Adipocyte (in vitro differentiated cells): Measurements from ENCODE around the gene OPCML.
A peak's percentile ranks its signal among the peaks of the same experiment; 100 is the strongest.

ENCODE experiments used
- DNase-seq: peaks from one replicate; pipeline ENCODE4 v3.0.0-alpha.2; 2015; ENCODE audit warnings: low read depth
- H3K27me3 ChIP-seq: replicated peaks from 2 replicates; pipeline ENCODE4 v1.7.0; 2013; ENCODE audit warnings: mild to moderate bottlenecking, low read length, moderate library complexity; ENCODE audit not compliant: control insufficient read depth, insufficient read depth
- H3K36me3 ChIP-seq: 2 replicates; pipeline ENCODE4 v1.7.0; 2013; ENCODE audit warnings: low read length, mild to moderate bottlenecking, moderate library complexity; ENCODE audit not compliant: control insufficient read depth, insufficient read depth, severe bottlenecking
- H3K4me1 ChIP-seq: 2 replicates; pipeline ENCODE4 v1.7.0; 2013; ENCODE audit warnings: mild to moderate bottlenecking, low read length, moderate library complexity; ENCODE audit not compliant: control insufficient read depth, insufficient read depth
- H3K4me3 ChIP-seq: 2 replicates; pipeline ENCODE4 v1.7.0; 2013; ENCODE audit warnings: mild to moderate bottlenecking, low read length, moderate library complexity
- H3K9ac ChIP-seq: 2 replicates; pipeline ENCODE4 v1.7.0; 2013; ENCODE audit warnings: mild to moderate bottlenecking, low read length, moderate library complexity
- H3K9me3 ChIP-seq: 2 replicates; pipeline ENCODE4 v1.7.0; 2013; ENCODE audit warnings: mild to moderate bottlenecking, low read length, moderate library complexity; ENCODE audit not compliant: control insufficient read depth

Gene OPCML

DNA sequence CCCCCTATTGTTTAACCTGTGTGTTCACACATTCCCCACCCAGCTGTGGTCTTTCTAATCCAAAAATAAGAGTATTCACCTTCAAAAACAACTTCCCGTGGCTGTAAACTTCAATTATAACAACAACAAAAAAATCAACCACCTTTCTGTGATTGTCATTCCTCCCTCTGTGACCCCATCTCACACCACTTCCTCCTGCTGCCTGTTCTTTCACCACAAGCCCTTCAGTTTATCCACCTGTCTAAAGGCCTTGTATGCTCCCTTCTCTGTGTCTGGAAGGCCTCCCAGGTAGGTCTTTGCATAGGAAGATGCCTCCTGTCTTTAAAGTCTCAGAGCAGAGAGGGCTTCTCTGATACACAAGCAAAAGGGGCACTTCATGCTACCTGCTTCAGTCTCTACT lies 707.7 kb downstream of the OPCML start:
- DNase-seq: no peak
- Histone ChIP-seq H3K36me3 (no peaks in the 10 kb centered on the region), H3K4me3 (no peak overlapping the region)

DNA sequence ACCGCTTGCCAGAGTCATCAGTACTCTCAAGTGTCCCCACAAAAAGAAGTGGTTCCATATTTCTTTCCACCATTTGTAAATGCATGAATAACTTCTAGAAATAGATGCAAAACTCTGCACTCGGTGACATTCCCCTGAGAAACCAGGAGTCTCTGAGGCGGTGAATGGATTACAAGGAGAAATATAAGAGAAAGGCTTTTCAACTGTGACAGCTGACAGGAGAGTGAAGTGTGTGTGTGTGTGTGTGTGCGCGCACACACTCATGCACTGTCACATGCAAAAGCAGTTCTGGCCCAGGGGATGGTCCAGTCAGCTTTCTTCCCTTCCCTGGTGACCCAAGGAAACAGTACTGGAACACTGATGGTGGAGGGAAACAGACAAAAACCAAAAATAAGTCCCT lies 710.0 kb downstream of the OPCML start:
- Histone ChIP-seq H3K27me3 (no peaks in the 10 kb centered on the region), H3K9me3 (no peaks in the 10 kb centered on the region), H3K4me3 (no peak overlapping the region), H3K9ac (no peak overlapping the region), H3K36me3 (no peaks in the 10 kb centered on the region), H3K4me1 (no peaks in the 10 kb centered on the region)
- no peak for DNase-seq

More for the DNA sequence above, 707.7 kb downstream of the OPCML start:
- no peaks in the 10 kb centered on the region for H3K9me3 ChIP-seq
- H3K9ac ChIP-seq: no peak overlapping the region
- no peaks in the 10 kb centered on the region for H3K4me1 ChIP-seq
- no peaks in the 10 kb centered on the region for H3K27me3 ChIP-seq

DNA sequence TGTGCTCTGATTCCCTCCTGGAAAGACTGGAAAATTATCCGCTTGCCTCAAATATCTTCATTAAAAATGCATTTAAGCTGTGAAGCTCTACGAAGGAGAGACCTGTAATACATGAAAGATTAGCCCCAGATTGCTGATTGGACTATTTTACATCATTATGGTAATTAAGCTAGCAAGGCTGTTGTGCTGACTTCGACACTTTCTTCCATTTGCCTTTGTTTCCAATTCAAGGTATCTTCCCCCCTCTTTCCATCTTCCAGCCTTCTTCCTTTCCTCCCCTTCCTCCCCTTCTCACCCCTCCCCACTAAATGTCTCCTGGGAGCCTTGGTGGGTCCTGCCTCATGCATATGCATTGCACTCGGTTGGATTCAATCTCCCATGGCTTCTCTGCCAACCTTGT lies 710.8 kb downstream of the OPCML start:
- Histone ChIP-seq H3K36me3 (no peaks in the 10 kb centered on the region), H3K4me3 (no peak overlapping the region), H3K9ac (no peak overlapping the region), H3K4me1 (no peaks in the 10 kb centered on the region), H3K9me3 (no peaks in the 10 kb centered on the region), H3K27me3 (no peaks in the 10 kb centered on the region)
- DNase-seq: no peak

DNA sequence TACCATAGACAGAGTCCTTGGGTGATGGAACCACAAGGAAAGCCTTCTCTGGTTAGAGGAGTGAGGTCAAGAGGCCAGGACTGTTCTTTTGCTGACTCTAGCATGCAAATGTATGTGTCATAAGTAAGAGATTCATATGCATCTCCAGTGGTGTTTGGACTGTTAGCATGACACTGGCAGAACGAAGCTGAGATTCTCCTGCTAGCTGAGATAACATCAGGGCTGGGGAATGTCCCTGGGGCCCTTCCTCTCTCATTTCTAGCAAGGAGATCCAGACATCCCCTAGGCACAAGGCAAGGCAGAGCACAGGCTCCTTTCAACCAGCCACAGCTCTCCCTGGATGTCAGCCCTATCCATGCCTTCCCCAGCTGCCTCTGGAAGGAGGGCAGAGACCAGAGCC lies 711.3 kb downstream of the OPCML start:
- Histone ChIP-seq H3K27me3 (no peaks in the 10 kb centered on the region), H3K36me3 (no peaks in the 10 kb centered on the region), H3K4me3 (no peak overlapping the region), H3K9me3 (no peaks in the 10 kb centered on the region), H3K4me1 (no peaks in the 10 kb centered on the region), H3K9ac (no peak overlapping the region)
- DNase-seq: peak; percentile 50

DNA sequence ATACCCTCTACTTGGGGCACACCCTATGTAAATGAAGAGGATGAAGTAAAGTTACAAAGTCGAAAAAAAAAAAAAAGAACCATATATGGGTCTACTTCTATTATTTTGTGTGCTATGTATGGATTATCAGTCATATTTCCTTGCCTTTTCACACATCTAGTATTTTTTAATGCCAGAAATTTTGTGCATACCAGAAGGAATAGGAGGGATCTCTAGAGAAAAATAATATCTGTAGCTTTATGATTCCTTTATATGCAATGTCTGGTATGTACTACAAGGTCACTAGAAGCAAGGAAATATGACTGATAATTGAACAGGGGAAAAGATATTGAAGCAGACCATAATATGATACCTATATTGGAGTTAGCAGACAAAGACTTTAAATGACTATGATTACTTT lies 713.4 kb downstream of the OPCML start:
- H3K4me3 ChIP-seq: no peak overlapping the region
- H3K9me3 ChIP-seq: no peaks in the 10 kb centered on the region
- no peaks in the 10 kb centered on the region for H3K36me3 ChIP-seq
- H3K27me3 ChIP-seq: no peaks in the 10 kb centered on the region
- no peaks in the 10 kb centered on the region for H3K4me1 ChIP-seq
- H3K9ac ChIP-seq: no peak overlapping the region
- DNase-seq: peak; percentile 20

DNA sequence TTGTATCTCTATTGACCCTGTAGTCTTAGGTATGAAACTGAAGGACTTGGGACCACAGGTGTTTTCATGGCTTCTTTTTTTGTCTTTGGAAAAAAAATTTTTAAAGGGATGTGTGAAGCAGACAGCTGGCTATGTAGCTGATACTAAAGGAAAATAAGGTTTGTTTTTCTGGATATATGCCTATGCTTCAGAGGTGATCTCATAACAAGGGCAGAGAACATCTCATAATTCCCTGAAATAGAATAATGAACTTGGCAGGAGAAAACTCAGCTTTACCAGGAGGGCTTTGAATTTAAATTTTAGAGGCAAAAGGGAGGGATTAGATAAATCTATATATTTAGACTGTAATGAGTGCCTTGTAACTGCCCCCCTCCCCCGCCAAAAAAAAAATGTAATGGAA lies 714.9 kb downstream of the OPCML start:
- H3K27me3 ChIP-seq: no peaks in the 10 kb centered on the region
- H3K9ac ChIP-seq: no peak overlapping the region
- DNase-seq: no peak
- no peaks in the 10 kb centered on the region for H3K4me1 ChIP-seq
- no peak overlapping the region for H3K4me3 ChIP-seq
- no peaks in the 10 kb centered on the region for H3K36me3 ChIP-seq
- H3K9me3 ChIP-seq: no peaks in the 10 kb centered on the region

- Histone ChIP-seq H3K27me3 (no peaks in the 10 kb centered on the region), H3K4me3 (no peak overlapping the region), H3K9me3 (no peaks in the 10 kb centered on the region), H3K4me1 (no peaks in the 10 kb centered on the region), H3K9ac (no peak overlapping the region), H3K36me3 (no peaks in the 10 kb centered on the region)
- DNase-seq: no peak
Measured at GRCh38 chr11:132814410-132814809, 717.9 kb downstream of the OPCML start.

- Histone ChIP-seq H3K9me3 (peaks cover 2% of the 10 kb centered on the region), H3K27me3 (no peaks in the 10 kb centered on the region), H3K36me3 (no peaks in the 10 kb centered on the region), H3K4me1 (no peaks in the 10 kb centered on the region), H3K9ac (no peak overlapping the region), H3K4me3 (no peak overlapping the region)
- DNase-seq: no peak
Measured at GRCh38 chr11:132811649-132812048, 720.7 kb downstream of the OPCML start.

DNA sequence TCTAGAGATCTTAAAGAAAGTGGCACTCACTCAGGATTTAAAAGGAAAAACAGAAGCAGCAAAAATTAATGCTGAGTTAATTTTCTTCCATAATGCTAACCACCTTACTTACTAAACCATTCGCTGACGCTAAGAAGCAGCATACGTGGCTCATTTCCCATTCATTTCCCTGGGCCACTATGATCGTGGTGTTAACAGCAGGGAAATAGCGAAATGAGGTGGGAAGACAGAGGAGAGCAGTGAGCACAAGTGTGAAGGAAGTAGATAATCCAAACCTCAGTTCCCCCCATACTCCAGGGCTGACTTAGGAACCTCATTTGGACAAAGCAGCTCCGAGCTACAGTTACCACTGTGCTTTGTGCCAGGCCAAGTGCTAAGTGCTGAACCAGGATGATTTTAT lies 723.2 kb downstream of the OPCML start:
- peaks cover 8% of the 10 kb centered on the region for H3K9me3 ChIP-seq
- no peaks in the 10 kb centered on the region for H3K27me3 ChIP-seq
- H3K9ac ChIP-seq: no peak overlapping the region
- H3K4me1 ChIP-seq: no peaks in the 10 kb centered on the region
- H3K4me3 ChIP-seq: no peak overlapping the region
- H3K36me3 ChIP-seq: no peaks in the 10 kb centered on the region
- DNase-seq: no peak

- Histone ChIP-seq H3K9me3 (peaks cover 8% of the 10 kb centered on the region), H3K4me3 (no peak overlapping the region), H3K27me3 (no peaks in the 10 kb centered on the region), H3K4me1 (no peaks in the 10 kb centered on the region), H3K36me3 (no peaks in the 10 kb centered on the region), H3K9ac (no peak overlapping the region)
- no peak for DNase-seq
Measured at GRCh38 chr11:132804258-132804657, 728.0 kb downstream of the OPCML start.

- Histone ChIP-seq H3K27me3 (no peaks in the 10 kb centered on the region), H3K9me3 (peaks cover 8% of the 10 kb centered on the region), H3K4me3 (no peak overlapping the region), H3K36me3 (no peaks in the 10 kb centered on the region), H3K9ac (no peak overlapping the region), H3K4me1 (no peaks in the 10 kb centered on the region)
- no peak for DNase-seq
Measured at GRCh38 chr11:132803436-132803835, 728.9 kb downstream of the OPCML start.

GRCh38 chr11:132802947-132803346 lies 729.4 kb downstream of the OPCML start:
- no peak for DNase-seq
- H3K4me3 ChIP-seq: no peak overlapping the region
- H3K9ac ChIP-seq: no peak overlapping the region
- H3K36me3 ChIP-seq: no peaks in the 10 kb centered on the region
- no peaks in the 10 kb centered on the region for H3K27me3 ChIP-seq
- peaks cover 8% of the 10 kb centered on the region for H3K9me3 ChIP-seq
- no peaks in the 10 kb centered on the region for H3K4me1 ChIP-seq
